Choroid plexus epithelial cell (primary cell): ENCODE results near the gene PDE10A.

Experiments used
- DNase-seq: peaks from one replicate; pipeline ENCODE4 v3.0.0-alpha.2; 2010; ENCODE audit warnings: low read depth
- H3K4me3 ChIP-seq: 2 replicates; pipeline ENCODE4 v1.5.1; 2011; ENCODE audit warnings: low read depth, mild to moderate bottlenecking, control low read depth, low read length, moderate library complexity
- CTCF ChIP-seq: conservative IDR thresholded peaks from 2 replicates; pipeline ENCODE4 v1.5.1; 2011; ENCODE audit warnings: low read depth, mild to moderate bottlenecking, control low read depth, inconsistent platforms, low read length, moderate library complexity

The PDE10A gene

GRCh38 chr6:165701564-165702354, 38.7 kb upstream of the PDE10A start:
- no peak overlapping the region for H3K4me3 ChIP-seq
- no peak for TF ChIP-seq CTCF
- DNase-seq, result no peak

- peak; percentile 58 for DNase-seq
- no peak for TF ChIP-seq CTCF
- no peak overlapping the region for H3K4me3 ChIP-seq
These were observed 38.0 kb upstream of the PDE10A start for GRCh38 chr6:165701005-165701404.

DNA sequence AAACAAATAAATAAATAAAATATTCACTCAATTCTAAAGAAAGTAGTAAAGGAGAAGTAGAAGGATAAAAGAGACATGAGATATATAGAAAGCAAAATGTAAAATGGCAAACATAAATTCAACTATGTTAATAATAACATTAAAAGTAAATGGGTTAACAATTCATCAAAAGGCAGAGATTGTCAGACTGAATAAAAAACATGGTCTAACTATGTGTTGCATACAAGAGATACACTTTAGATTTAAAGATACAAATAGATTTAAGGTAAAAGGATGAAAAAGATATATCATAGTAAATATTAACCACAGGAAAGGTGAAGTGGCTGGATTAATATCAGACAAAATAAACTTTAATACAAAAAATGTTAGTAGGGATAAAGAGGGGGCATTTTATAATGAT, 35.8 kb upstream of the PDE10A start:
- H3K4me3 ChIP-seq, result no peak overlapping the region
- DNase-seq, result no peak
- no peak for TF ChIP-seq CTCF

DNA sequence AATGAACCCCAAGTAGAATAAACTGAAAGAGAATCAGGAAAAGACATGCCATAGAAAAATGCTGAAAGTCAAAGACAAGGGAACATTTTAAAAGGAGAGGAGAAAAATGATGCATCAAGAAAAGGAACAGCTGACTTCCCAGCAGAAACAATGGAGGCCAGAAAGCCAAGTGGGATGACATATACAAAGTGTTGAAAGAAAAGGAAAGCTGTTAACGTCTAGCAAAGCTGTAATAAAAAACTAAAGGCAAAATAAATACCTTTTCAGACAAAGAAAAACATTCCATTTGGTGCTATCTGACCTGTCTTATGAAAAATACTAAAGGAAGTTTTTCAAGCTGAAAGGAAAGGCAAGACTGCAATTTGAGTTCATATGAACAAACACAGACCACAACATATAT, 34.1 kb upstream of the PDE10A start:
- no peak for TF ChIP-seq CTCF
- DNase-seq, result peak; percentile 45
- no peak overlapping the region for H3K4me3 ChIP-seq

- no peak for TF ChIP-seq CTCF
- no peak overlapping the region for H3K4me3 ChIP-seq
- DNase-seq, result peak; percentile 26
These were observed 32.9 kb upstream of the PDE10A start for GRCh38 chr6:165695722-165696515.

DNA sequence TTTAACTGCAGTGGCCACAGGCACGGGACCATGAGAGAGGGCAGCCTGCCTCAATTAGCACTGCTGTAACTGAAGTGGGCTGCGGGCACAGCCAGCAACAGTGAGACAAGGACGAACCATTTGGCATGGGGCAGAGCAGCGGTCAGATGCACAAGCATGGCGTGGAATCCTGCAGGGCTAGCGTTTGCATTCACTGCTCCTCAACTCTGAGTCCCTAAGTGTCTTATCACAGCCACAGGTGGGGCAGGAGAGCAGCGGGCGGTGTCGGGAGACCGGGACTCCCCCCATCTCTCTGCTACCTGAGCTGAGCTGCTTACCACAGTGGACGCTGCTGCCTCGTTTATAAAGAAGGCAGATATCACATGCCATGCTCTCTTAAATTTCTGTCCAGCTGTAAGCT, 31.3 kb upstream of the PDE10A start:
- no peak for TF ChIP-seq CTCF
- H3K4me3 ChIP-seq, result no peak overlapping the region
- DNase-seq, result no peak
